ENCODE measurements around the gene KLHDC7B. TPM values are rescaled to one million over a fixed set of nuclear protein-coding genes. Genes with fewer than 3 reads are reported as not detected.

Gene KLHDC7B
- total RNA-seq, 1 experiment from 2014 or later, result not detected

GRCh38 chr22:50573491-50574382 lies 28.0 kb downstream of the KLHDC7B start (continued):
- TF ChIP-seq CTCF (IDR thresholded peaks at IDR 0.05), result no peak
- TF ChIP-seq ZNF263 (CRISPR knock-in tag; IDR thresholded peaks at IDR 0.05; ENCODE audit: low read depth), result no peak
- no peak for TF ChIP-seq ZBTB21 (CRISPR knock-in tag; IDR thresholded peaks at IDR 0.05; ENCODE audit: borderline replicate concordance)
- no peak for TF ChIP-seq HMGXB4 (CRISPR knock-in tag; IDR thresholded peaks at IDR 0.05)

GRCh38 chr22:50574383-50574755 lies 28.7 kb downstream of the KLHDC7B start:
- peaks cover 24% of the 10 kb centered on the region for H3K36me3 Mint-ChIP-seq
- no peaks in the 10 kb centered on the region for H3K4me1 Mint-ChIP-seq
- no peaks in the 10 kb centered on the region for H3K9me3 Mint-ChIP-seq
- ChIA-PET POLR2A (no interaction called here), CTCF (interaction anchor here (1.1 to 5.0 kb wide), 4 partner anchors 11 to 52 kb away, joined by 3 to 25 read pairs (median 6); partner anchors contain the start of genes SCO2 and SYCE3)
- no peak overlapping the region for H3K27ac Mint-ChIP-seq
- ATAC-seq (no peak), DNase-seq (ENCODE audit: low spot score) (no peak)
- H3K27me3 Mint-ChIP-seq (ENCODE audit: low read depth), result no peaks in the 10 kb centered on the region
- H3K4me3 Mint-ChIP-seq, result no peak overlapping the region
- TF ChIP-seq ZNF425 (CRISPR knock-in tag; conservative IDR thresholded peaks at IDR 0.05) (no peak), ZNF512 (CRISPR knock-in tag; IDR thresholded peaks at IDR 0.05; ENCODE audit: borderline replicate concordance) (no peak), ZBTB21 (CRISPR knock-in tag; IDR thresholded peaks at IDR 0.05; ENCODE audit: borderline replicate concordance) (no peak), GABPB1 (CRISPR knock-in tag; IDR thresholded peaks at IDR 0.05) (no peak), ZNF263 (CRISPR knock-in tag; IDR thresholded peaks at IDR 0.05; ENCODE audit: low read depth) (no peak), HMGA2 (CRISPR knock-in tag; IDR thresholded peaks at IDR 0.05) (no peak), CTCF (IDR thresholded peaks at IDR 0.05) (no peak), ETV6 (CRISPR knock-in tag; IDR thresholded peaks at IDR 0.05) (no peak), ZNF121 (CRISPR knock-in tag; IDR thresholded peaks at IDR 0.05) (no peak), IRF1 (CRISPR knock-in tag; IDR thresholded peaks at IDR 0.05) (no peak), ZNF423 (CRISPR knock-in tag; IDR thresholded peaks at IDR 0.05) (no peak), ATF1 (CRISPR knock-in tag; IDR thresholded peaks at IDR 0.05) (no peak), GTF2I (CRISPR knock-in tag; conservative IDR thresholded peaks at IDR 0.05) (no peak), ZBTB43 (CRISPR knock-in tag; IDR thresholded peaks at IDR 0.05) (no peak)
